MCF 10A (cell line): ENCODE results near the gene RERE. TPM values are rescaled to one million over a fixed set of nuclear protein-coding genes. Genes with fewer than 3 reads are reported as not detected.
A peak's percentile ranks its signal among the peaks of the same experiment; 100 is the strongest.

Source experiments
- BruUV-seq: library from RNA; stranded (reverse); fragments of 400-500 nt; replicated peaks from 2 replicates; lab custom pipeline; 2021; lab: Mats Ljungman, UMichigan
- CTCF ChIA-PET: fragments of 300-600 bp; sonication (Branson Sonifier 250); formaldehyde crosslinking; extraction: SDS; loops from one replicate; lab custom pipeline; 2021; ENCODE audit warnings: antibody characterized with exemption, inconsistent platforms; lab: Yijun Ruan, JAX
- POLR2A ChIA-PET: fragments of 300-600, 350-650 bp; sonication (Branson Sonifier 250); formaldehyde crosslinking; extraction: SDS; loops from one replicate; lab custom pipeline; 2020; ENCODE audit warnings: antibody characterized with exemption, inconsistent platforms; lab: Yijun Ruan, JAX
- DNase-seq: peaks from one replicate; pipeline ENCODE4 v3.0.0-alpha.2; 2018; ENCODE audit not compliant: unreplicated experiment
- H3K27ac Mint-ChIP-seq: one replicate; pipeline ENCODE4 v1.8.0; 2022; ENCODE audit warnings: mild to moderate bottlenecking, low read depth, mixed read lengths; ENCODE audit not compliant: unreplicated experiment
- H3K27me3 Mint-ChIP-seq: one replicate; pipeline ENCODE4 v1.8.0; 2022; ENCODE audit warnings: mixed read lengths; ENCODE audit not compliant: insufficient read depth, unreplicated experiment
- H3K36me3 Mint-ChIP-seq: one replicate; pipeline ENCODE4 v1.8.0; 2022; ENCODE audit warnings: mild to moderate bottlenecking, moderate library complexity, mixed read lengths; ENCODE audit not compliant: insufficient read depth, unreplicated experiment
- H3K4me1 Mint-ChIP-seq: one replicate; pipeline ENCODE4 v1.8.0; 2022; ENCODE audit warnings: mixed read lengths; ENCODE audit not compliant: insufficient read depth, unreplicated experiment
- H3K4me3 Mint-ChIP-seq: one replicate; pipeline ENCODE4 v1.8.0; 2022; ENCODE audit warnings: mild to moderate bottlenecking, moderate library complexity, mixed read lengths; ENCODE audit not compliant: unreplicated experiment
- H3K9me3 Mint-ChIP-seq: one replicate; pipeline ENCODE4 v1.8.0; 2022; ENCODE audit warnings: mixed read lengths; ENCODE audit not compliant: unreplicated experiment
- intact Hi-C: fragments of 100-400 bp; cut with micrococcal nuclease; formaldehyde crosslinking; loops from 2 replicates; pipeline ENCODE4 v1.14.1; 2022
- total RNA-seq: library from RNA; stranded (reverse); gene quantifications from 2 replicates; pipeline ENCODE4 v1.2.3, GENCODE V29; 2022
- TF ChIP-seq, protein P1 (sequence below): fragments of 200-600 bp; IDR thresholded peaks from one replicate; pipeline ENCODE4 v1.8.0; 2022; ENCODE audit warnings: antibody characterized with exemption, mild to moderate bottlenecking; ENCODE audit not compliant: unreplicated experiment

RERE gene
- total RNA-seq, 1 experiment from 2014 or later, result 48.4 TPM

DNA sequence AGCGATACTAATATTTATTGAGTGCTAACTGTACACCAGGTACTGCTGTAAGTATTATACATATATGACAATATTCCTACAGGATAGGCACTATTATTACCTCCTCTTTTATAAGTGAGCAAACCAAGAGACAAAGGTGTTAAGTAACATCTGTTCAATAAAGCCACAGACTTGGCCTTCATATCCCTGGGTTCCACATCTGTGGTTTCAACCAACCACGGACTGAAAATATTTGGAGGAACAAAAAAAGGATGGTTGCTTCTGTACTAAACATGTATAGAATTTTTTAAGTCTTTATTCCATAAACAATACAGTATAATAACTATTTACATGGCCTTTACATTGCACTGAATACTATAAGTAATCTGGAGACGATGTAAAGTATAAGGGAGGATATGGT, 95.1 kb downstream of the RERE start:
- no peak overlapping the region for H3K4me3 Mint-ChIP-seq
- no peak overlapping the region for H3K27ac Mint-ChIP-seq
- DNase-seq, result no peak
- no TSS peak for BruUV-seq
- no peaks in the 10 kb centered on the region for H3K9me3 Mint-ChIP-seq
- POLR2A ChIA-PET, result interaction anchor here (1.0 to 2.2 kb wide), 3 partner anchors 11 to 21 kb away, joined by 3 to 10 read pairs (median 3); no protein-coding TSS in a partner anchor
- intact Hi-C loops, result no loop called here
- CTCF ChIA-PET, result interaction anchor here (0.6 to 1.7 kb wide), 3 partner anchors 10 to 126 kb away, joined by 3 to 5 read pairs (median 3); no protein-coding TSS in a partner anchor
- peaks cover 18% of the 10 kb centered on the region for H3K4me1 Mint-ChIP-seq
- TF ChIP-seq, protein P1, sequence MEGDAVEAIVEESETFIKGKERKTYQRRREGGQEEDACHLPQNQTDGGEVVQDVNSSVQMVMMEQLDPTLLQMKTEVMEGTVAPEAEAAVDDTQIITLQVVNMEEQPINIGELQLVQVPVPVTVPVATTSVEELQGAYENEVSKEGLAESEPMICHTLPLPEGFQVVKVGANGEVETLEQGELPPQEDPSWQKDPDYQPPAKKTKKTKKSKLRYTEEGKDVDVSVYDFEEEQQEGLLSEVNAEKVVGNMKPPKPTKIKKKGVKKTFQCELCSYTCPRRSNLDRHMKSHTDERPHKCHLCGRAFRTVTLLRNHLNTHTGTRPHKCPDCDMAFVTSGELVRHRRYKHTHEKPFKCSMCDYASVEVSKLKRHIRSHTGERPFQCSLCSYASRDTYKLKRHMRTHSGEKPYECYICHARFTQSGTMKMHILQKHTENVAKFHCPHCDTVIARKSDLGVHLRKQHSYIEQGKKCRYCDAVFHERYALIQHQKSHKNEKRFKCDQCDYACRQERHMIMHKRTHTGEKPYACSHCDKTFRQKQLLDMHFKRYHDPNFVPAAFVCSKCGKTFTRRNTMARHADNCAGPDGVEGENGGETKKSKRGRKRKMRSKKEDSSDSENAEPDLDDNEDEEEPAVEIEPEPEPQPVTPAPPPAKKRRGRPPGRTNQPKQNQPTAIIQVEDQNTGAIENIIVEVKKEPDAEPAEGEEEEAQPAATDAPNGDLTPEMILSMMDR, result no peak
- H3K36me3 Mint-ChIP-seq, result no peaks in the 10 kb centered on the region
- no peaks in the 10 kb centered on the region for H3K27me3 Mint-ChIP-seq

DNA sequence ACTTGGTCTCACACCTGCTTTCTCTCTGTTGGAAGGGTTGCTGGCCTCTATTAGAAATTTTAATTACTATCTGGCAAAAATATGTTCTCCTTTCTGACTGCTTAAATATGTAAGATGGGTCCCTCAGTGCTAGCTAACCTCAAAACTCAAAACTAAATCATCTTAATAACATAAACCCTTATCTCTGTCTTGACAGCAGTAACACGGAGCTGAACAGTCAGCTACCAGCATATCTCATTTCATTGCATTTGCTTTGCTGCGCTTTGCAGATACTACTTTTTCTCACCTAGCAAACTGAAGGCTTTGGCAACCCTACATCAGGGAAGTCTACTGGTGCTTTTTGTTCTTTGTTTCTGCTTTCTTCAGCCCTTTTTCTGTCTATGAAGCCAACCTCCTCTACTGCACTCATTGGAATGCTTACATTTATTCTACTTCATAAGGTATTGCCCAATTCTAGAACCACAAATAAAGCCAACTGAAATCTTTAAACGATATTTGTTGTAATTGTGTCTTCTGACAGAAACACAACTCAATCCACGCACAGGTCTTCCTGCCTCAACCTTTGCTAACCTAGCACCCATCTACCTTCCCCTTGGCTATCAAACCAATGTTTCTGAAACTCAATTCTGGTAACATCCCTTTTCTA, 95.6 kb downstream of the RERE start:
- Mint-ChIP-seq H3K4me1 (peaks cover 18% of the 10 kb centered on the region), H3K36me3 (no peaks in the 10 kb centered on the region), H3K9me3 (no peaks in the 10 kb centered on the region), H3K4me3 (no peak overlapping the region), H3K27me3 (no peaks in the 10 kb centered on the region), H3K27ac (no peak overlapping the region)
- POLR2A ChIA-PET, result interaction anchor here (0.5 to 2.2 kb wide), 5 partner anchors 12 to 473 kb away, joined by 3 to 10 read pairs (median 3); no protein-coding TSS in a partner anchor
- TF ChIP-seq, protein P1, result no peak
- intact Hi-C loops, result no loop called here
- BruUV-seq, result no TSS peak
- DNase-seq, result no peak
- CTCF ChIA-PET, result interaction anchor here (0.6 to 1.7 kb wide), 3 partner anchors 9 to 127 kb away, joined by 3 to 5 read pairs (median 3); no protein-coding TSS in a partner anchor

DNA sequence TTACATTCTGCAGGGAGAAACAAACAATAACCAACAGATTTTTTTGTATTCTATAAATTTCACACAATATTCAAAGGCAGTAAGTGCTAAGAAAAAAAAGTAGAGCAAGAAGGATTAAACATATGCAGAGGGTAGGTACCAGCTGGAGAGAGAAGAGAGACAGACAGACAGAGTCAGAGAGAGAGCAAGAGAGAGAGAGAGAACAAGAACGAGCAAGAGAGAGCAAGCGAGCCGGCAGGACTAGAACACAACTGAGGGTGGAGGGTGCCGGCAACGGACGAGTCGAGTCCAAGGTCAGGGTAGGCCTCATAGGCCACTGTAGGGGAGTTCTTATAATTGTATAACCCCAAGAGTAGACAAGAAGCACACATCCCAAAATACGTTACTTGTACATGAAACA, 97.1 kb downstream of the RERE start:
- intact Hi-C loops, result no loop called here
- no TSS peak for BruUV-seq
- Mint-ChIP-seq H3K36me3 (no peaks in the 10 kb centered on the region), H3K27me3 (no peaks in the 10 kb centered on the region), H3K4me3 (no peak overlapping the region), H3K4me1 (peaks cover 12% of the 10 kb centered on the region), H3K27ac (peak overlapping the region; percentile 53), H3K9me3 (no peaks in the 10 kb centered on the region)
- ChIA-PET CTCF (interaction anchor here (0.6 to 1.3 kb wide), 3 partner anchors 22 to 959 kb away, joined by 3 to 6 read pairs (median 3); no protein-coding TSS in a partner anchor), POLR2A (no interaction called here)
- TF ChIP-seq, protein P1, result no peak
- no peak for DNase-seq

DNA sequence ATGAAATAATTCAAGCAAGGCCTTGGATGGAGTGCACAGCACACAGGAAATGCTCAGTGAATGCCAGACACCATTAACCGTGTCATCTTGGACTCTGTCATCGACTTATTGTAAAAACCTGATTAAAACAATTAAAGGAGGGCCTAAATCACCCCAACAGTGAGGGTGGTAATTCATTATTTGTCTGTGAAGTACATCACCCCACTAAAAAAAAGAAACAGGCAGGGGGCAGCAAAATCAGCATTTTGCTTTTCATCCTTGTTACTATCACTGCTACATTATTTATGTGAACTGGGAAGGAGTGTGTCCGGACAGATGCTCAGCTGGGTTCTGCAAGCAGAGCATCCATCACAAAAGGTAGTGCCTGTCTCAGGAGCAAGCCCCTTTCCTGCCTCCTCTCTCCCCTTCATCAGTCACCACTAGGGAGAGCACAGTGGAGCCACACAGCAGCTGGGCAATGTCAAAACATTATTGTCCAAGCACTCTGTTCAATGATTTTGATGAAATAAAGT, 98.5 kb downstream of the RERE start:
- no TSS peak for BruUV-seq
- no peaks in the 10 kb centered on the region for H3K36me3 Mint-ChIP-seq
- POLR2A ChIA-PET, result interaction anchor here (0.6 kb wide), 1 partner anchor 184 kb away, joined by 3 read pairs; no protein-coding TSS in a partner anchor

More for the DNA sequence above, 98.5 kb downstream of the RERE start:
- no peaks in the 10 kb centered on the region for H3K9me3 Mint-ChIP-seq
- peaks cover 20% of the 10 kb centered on the region for H3K4me1 Mint-ChIP-seq
- CTCF ChIA-PET, result interaction anchor here (0.6 to 3.2 kb wide), 4 partner anchors 8 to 309 kb away, joined by 3 to 16 read pairs (median 6); no protein-coding TSS in a partner anchor
- TF ChIP-seq, protein P1, result no peak
- no peak overlapping the region for H3K4me3 Mint-ChIP-seq
- H3K27me3 Mint-ChIP-seq, result no peaks in the 10 kb centered on the region
- no peak for DNase-seq
- intact Hi-C loops, result no loop called here
- no peak overlapping the region for H3K27ac Mint-ChIP-seq
